Measurements from ENCODE around the gene UBE2QL1. TPM values are rescaled to one million over a fixed set of nuclear protein-coding genes. Genes with fewer than 3 reads are reported as not detected.

Gene UBE2QL1
- total RNA-seq, 1 experiment from 2014 or later, result not detected

- Histone ChIP-seq H3K27me3 (ENCODE audit: insufficient read depth, low read length) (peaks cover 34% of the 10 kb centered on the region), H3K79me2 (ENCODE audit: insufficient read depth, low read length) (no peaks in the 10 kb centered on the region), H2AFZ (ENCODE audit: low read depth, low read length, poor library complexity, severe bottlenecking) (no peak overlapping the region), H3K27ac (ENCODE audit: low read depth, low read length) (no peak overlapping the region), H3K9ac (ENCODE audit: low read length) (no peak overlapping the region), H4K20me1 (ENCODE audit: insufficient read depth) (no peaks in the 10 kb centered on the region), H3K9me3 (ENCODE audit: control insufficient read depth in 1 of 2, insufficient read depth in 1 of 2, low read depth in 1 of 2, low read length in 2 of 2) (no peaks in the 10 kb centered on the region), H3K4me2 (ENCODE audit: low read length) (no peak overlapping the region), H3K4me1 (ENCODE audit: control insufficient read depth in 1 of 2, insufficient read depth in 2 of 2, low read length in 2 of 2) (no peaks in the 10 kb centered on the region), H3K9me2 (ENCODE audit: insufficient read depth) (no peaks in the 10 kb centered on the region), H3K4me3 (replicated peaks in 1 of 2; ENCODE audit: low read depth in 1 of 2, low read length in 2 of 2) (no peak overlapping the region), H3K36me3 (ENCODE audit: control insufficient read depth in 1 of 2, insufficient read depth in 2 of 2, low read length in 2 of 2) (no peaks in the 10 kb centered on the region)
- POLR2A ChIA-PET, result no interaction called here
- no TSS peak for BruUV-seq (replicated peaks)
- ATAC-seq (no peak), DNase-seq (ENCODE audit: low read depth, low spot score) (no peak)
- no peak for TF ChIP-seq REST (IDR thresholded peaks at IDR 0.05; ENCODE audit: low read depth)
- TF ChIP-seq ZBTB33 (IDR thresholded peaks at IDR 0.05; ENCODE audit: extremely low read depth, insufficient replicate concordance, low read length), result no peak
- TF ChIP-seq CEBPB (IDR thresholded peaks at IDR 0.05; ENCODE audit: low read depth), result no peak
- no peak for TF ChIP-seq SIN3A (IDR thresholded peaks at IDR 0.05; ENCODE audit: low read depth)
- TF ChIP-seq SRF (IDR thresholded peaks at IDR 0.05; ENCODE audit: low read depth), result no peak
- TF ChIP-seq JUND (IDR thresholded peaks at IDR 0.05), result no peak
- TF ChIP-seq ATF3 (IDR thresholded peaks at IDR 0.05), result no peak
- TF ChIP-seq EZH2 (IDR thresholded peaks at IDR 0.05), result no peak
- CTCF ChIA-PET, result no interaction called here
- intact Hi-C loops (cut with micrococcal nuclease), result no loop called here
- RAD21 ChIA-PET (ENCODE audit: low non-redundant PET in 1 of 2, low total read pairs in 2 of 2, uncharacterized antibody in 2 of 2, unreplicated experiment in 2 of 2), result no interaction called here
Observed at GRCh38 chr5:6461793-6462650, 13.4 kb downstream of the UBE2QL1 start.

Measured in HCT116 (cell line).